Ovary (tissue), 9 donors: ENCODE results near the gene TMEM222. TPM values are rescaled to one million over a fixed set of nuclear protein-coding genes. Genes with fewer than 3 reads are reported as not detected.

Experiments
- DNase-seq, 5 donors: peaks; one replicate each; pipeline ENCODE4 v3.0.0-alpha.2; 2019 to 2020
- H3K27ac ChIP-seq, 2 donors: fragments of 200-600 bp; one replicate each; pipeline versions ENCODE4 v1.5.1 to v1.8.0; 2019 to 2022
- H3K27me3 ChIP-seq: fragments of 200-600 bp; one replicate; pipeline ENCODE4 v1.8.0; 2022
- H3K36me3 ChIP-seq: fragments of 200-600 bp; sonication (generic); one replicate; pipeline ENCODE4 v1.5.1; 2019
- H3K4me1 ChIP-seq: one replicate; pipeline ENCODE4 v1.8.1; 2013; ENCODE audit warnings: mild to moderate bottlenecking, moderate library complexity; ENCODE audit not compliant: insufficient read depth
- H3K4me3 ChIP-seq: fragments of 200-600 bp; sonication (generic); one replicate; pipeline ENCODE4 v1.5.1; 2017
- H3K9me3 ChIP-seq, 2 donors: fragments of 200-600 bp in 1 of 2; sonication (generic) in 1 of 2; one replicate each; pipeline versions ENCODE4 v1.5.1 to v1.8.1; 2013 to 2019; ENCODE audit warnings: mild to moderate bottlenecking in 1 of 2, moderate library complexity in 1 of 2
- CTCF ChIP-seq, 3 donors: fragments of 450-650 bp in 2 of 3; fragments of 200-600 bp in 1 of 3; IDR thresholded peaks; one replicate each; pipeline versions ENCODE4 v1.5.1 to v1.8.0; 2016 to 2022; ENCODE audit warnings: antibody characterized with exemption in 3 of 3, mild to moderate bottlenecking in 1 of 3
- EP300 ChIP-seq: sonication (generic); formaldehyde crosslinking; IDR thresholded peaks from one replicate; pipeline ENCODE4 v1.6.1; 2017; ENCODE audit warnings: antibody characterized with exemption
- POLR2A ChIP-seq: fragments of 450-650 bp; IDR thresholded peaks from one replicate; pipeline ENCODE4 v1.6.1; 2017; ENCODE audit warnings: antibody characterized with exemption, mild to moderate bottlenecking, moderate library complexity
- WGBS, 3 donors: extraction: QIAGEN DNeasy Blood & Tissue Kit in 1 of 3; methylation state at CpG; one replicate each; pipeline versions ENCODE4 v1.1.5 to v1.1.7; 2013 to 2017; 5-methylcytosine and 5-hydroxymethylcytosine counted together
- intact Hi-C, 4 donors: fragments of 100-400 bp; cut with DNase I; formaldehyde crosslinking; loops; one replicate each; pipeline versions ENCODE4 v1.11.0 to v1.15.1; 2022 to 2023
- polyA plus RNA-seq, 2 donors: library from polyadenylated mRNA; stranded (reverse); fragments of 200-250 nt in 1 of 2; fragments of 350-450 nt in 1 of 2; fragmentation: Illumina TruSeq in 1 of 2; extraction: RNeasy Lipid Tissue Mini Kit (QIAGEN cat#74804) in 1 of 2; gene quantifications; one replicate each; pipeline ENCODE4 v1.2.3, GENCODE V29; 2013 to 2014
- total RNA-seq, 7 donors: library from RNA; depleted of rRNA in 2 of 7; stranded (reverse); fragments of >200 nt in 2 of 7; fragmentation: NEBNext Ultra II Directional in 3 of 7; extraction: Animal tissue kit (Norgen Biotek cat#: 25700) in 3 of 7; gene quantifications; one replicate each; pipeline versions ENCODE4 v1.1.0 to v1.2.4, GENCODE V29; 2016 to 2023
- donor health status: DM: no; HTN: no; CAD: no; lungs with moderate emphysema.
- donor health status: DM: no; HTN: no; CAD: no.
- donor health status: Bipolar disorder and iron deficiency.
- donor health status: DM: yes; HTN: yes; CAD: no.
- donor health status: DM: no; HTN: no; CAD: no.
- donor health status: DM: yes; HTN: yes; CAD: no.

TMEM222 gene
- total and polyA plus RNA-seq, 9 donors = 12.9 to 52.5 (median 36.5) TPM

GRCh38 chr1:27301582-27302199 lies 20.3 kb upstream of the TMEM222 start:
- H3K27me3 ChIP-seq = no peaks in the 10 kb centered on the region
- no peak overlapping the region for H3K27ac ChIP-seq
- intact Hi-C loops = loop anchor here in 3 of 4 donors (2.0 to 10.0 kb wide), 4 partner anchors 53 to 306 kb away; partner anchors contain the start of gene GPR3 (in 1 of the 3)
- no peaks in the 10 kb centered on the region for H3K9me3 ChIP-seq
- H3K4me3 ChIP-seq = no peak overlapping the region
- TF ChIP-seq EP300 = no peak
- no peak for TF ChIP-seq CTCF (IDR thresholded peaks at IDR 0.05)
- TF ChIP-seq POLR2A = no peak
- H3K4me1 ChIP-seq = no peaks in the 10 kb centered on the region
- WGBS, 3 donors = 62 to 74% (median 63%) methylated on average over 10 of the region's 10 CpGs
- DNase-seq = no peak
- H3K36me3 ChIP-seq = no peaks in the 10 kb centered on the region

GRCh38 chr1:27302612-27303011 lies 19.4 kb upstream of the TMEM222 start:
- Histone ChIP-seq H3K36me3 (no peaks in the 10 kb centered on the region), H3K4me1 (no peaks in the 10 kb centered on the region), H3K27me3 (no peaks in the 10 kb centered on the region), H3K4me3 (no peak overlapping the region), H3K27ac (no peak overlapping the region), H3K9me3 (no peaks in the 10 kb centered on the region)
- intact Hi-C loops = loop anchor here in 2 of 4 donors (5.0 to 10.0 kb wide), 3 partner anchors 52 to 305 kb away; partner anchors contain the start of gene GPR3 (in 1 of the 2)
- WGBS, 3 donors = 82 to 88% (median 85%) methylated on average over 2 of the region's 2 CpGs
- no peak for TF ChIP-seq EP300
- TF ChIP-seq POLR2A = no peak
- no peak for TF ChIP-seq CTCF (IDR thresholded peaks at IDR 0.05)
- DNase-seq = no peak

- 89 to 92% (median 91%) methylated on average over 15 of the region's 15 CpGs for WGBS, 3 donors
- H3K27me3 ChIP-seq = no peaks in the 10 kb centered on the region
- no peak for DNase-seq
- H3K36me3 ChIP-seq = no peaks in the 10 kb centered on the region
- H3K4me1 ChIP-seq = no peaks in the 10 kb centered on the region
- H3K4me3 ChIP-seq = no peak overlapping the region
- TF ChIP-seq EP300 (no peak), POLR2A (no peak), CTCF (IDR thresholded peaks at IDR 0.05) (no peak)
- H3K27ac ChIP-seq = no peak overlapping the region
- intact Hi-C loops = loop anchor here in 2 of 4 donors (5.0 to 10.0 kb wide), 3 partner anchors 51 to 304 kb away; partner anchors contain the start of gene GPR3 (in 1 of the 2)
- H3K9me3 ChIP-seq = no peaks in the 10 kb centered on the region
Observed at GRCh38 chr1:27303509-27303908, 18.5 kb upstream of the TMEM222 start.

GRCh38 chr1:27306071-27306470 lies 15.9 kb upstream of the TMEM222 start:
- H3K36me3 ChIP-seq = no peaks in the 10 kb centered on the region
- no peak overlapping the region for H3K4me3 ChIP-seq
- TF ChIP-seq CTCF (IDR thresholded peaks at IDR 0.05) (no peak), EP300 (no peak), POLR2A (no peak)
- no peak overlapping the region for H3K27ac ChIP-seq
- 82 to 83% (median 83%) methylated on average over 11 of the region's 11 CpGs for WGBS, 3 donors
- no peaks in the 10 kb centered on the region for H3K27me3 ChIP-seq
- no peaks in the 10 kb centered on the region for H3K4me1 ChIP-seq
- intact Hi-C loops = loop anchor here in 1 of 4 donors (10.0 kb wide), 1 partner anchor 49 kb away; no protein-coding TSS in a partner anchor
- DNase-seq = no peak
- no peaks in the 10 kb centered on the region for H3K9me3 ChIP-seq
